HG03378 (cell line): ENCODE results near the gene C1QL1.

Source experiments
- ATAC-seq: cut with Tn5 transposase; IDR thresholded peaks from one replicate; pipeline ENCODE4 v1.9.1; 2021; ENCODE audit warnings: mild to moderate bottlenecking, moderate library complexity; ENCODE audit not compliant: unreplicated experiment

C1QL1 gene

DNA sequence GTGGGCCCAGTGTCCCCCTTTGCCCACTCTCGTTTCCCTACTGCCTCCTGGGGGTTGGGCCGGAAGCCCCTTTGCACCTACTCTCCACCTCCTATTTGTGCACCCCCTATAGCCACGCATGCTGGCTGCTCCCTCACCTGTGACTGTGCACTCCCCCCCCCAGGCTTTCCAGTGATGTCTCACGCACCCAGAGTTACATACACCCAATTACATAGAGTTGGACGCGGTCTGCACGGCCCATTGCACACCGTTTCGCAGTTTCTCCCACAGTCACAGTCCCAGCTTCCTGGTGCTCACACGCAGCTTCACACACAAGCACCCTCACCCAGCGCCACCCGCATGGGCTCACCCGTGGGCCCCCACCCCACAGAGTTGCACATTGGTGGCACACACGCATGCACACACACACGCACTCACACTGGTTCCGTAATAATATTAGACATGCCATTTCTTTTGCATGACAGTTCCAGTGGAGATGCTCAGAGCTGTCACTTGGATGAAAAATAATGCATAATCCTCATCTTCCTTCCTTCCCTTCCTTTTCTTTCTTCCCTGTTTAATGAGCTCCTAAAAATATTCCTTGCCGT is 21.5 kb upstream of the C1QL1 start:
- ATAC-seq, result no peak

DNA sequence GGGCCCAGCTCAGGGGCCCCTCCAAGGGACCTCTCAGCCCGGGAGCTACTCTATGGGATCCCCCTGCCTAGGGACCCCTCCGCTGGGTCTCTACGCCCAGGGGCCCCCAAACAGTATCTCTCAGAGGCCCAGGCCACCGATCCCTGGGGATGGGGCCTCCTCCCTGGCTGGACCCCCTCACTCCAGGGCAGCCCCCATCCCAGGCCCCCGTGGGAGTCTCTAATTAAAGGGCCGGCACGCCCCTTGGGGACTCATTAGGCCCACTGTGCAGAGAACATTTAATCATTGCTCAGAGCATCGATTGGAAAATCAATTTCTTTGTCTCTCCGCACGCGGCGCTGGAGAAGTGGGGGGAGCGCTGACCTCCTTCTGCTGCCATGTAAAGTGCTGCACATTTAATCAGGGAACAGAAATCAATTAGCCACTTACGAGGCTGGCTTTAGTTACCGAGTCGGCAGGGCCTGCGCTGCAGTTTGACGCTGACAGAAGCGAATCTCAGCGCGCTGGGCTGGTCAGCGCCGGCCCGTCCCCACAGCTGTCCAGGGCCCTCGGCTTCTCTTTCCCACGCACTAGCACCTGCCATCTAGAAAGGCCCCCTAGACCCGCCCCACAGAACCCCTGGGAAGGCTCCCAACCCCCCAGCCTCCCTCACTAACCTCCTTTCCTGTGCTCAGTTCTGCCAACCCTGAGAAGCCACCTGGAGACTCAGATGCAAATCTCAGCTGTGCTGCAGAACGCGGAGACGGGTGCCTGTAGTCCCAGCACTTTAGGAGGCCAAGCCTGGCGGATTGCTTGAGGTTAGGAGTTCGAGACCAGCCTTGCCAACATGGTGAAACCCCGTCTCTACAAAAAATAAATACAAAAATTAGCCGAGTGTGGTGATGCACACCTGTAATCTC is 20.2 kb upstream of the C1QL1 start:
- no peak for ATAC-seq

DNA sequence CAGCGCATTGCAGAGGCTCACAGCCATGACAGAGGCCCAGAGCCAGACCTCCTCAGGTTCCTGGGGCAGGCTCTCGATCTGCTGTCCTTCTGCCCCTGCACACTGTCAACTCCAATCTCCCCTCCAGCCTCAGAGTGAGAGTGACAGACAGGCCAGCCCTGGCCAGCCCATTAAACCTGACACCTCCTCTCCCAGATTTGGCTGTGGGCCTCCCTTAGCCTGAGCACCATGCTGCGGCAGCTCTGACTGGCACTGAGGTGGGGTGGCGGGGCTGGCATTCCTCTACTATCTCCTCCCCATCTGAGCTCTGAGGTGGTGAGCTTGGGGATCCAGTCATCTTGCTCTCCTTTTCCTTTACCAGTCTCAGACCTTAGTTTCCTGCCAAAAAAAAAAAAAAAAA is 15.5 kb upstream of the C1QL1 start:
- ATAC-seq, result no peak

DNA sequence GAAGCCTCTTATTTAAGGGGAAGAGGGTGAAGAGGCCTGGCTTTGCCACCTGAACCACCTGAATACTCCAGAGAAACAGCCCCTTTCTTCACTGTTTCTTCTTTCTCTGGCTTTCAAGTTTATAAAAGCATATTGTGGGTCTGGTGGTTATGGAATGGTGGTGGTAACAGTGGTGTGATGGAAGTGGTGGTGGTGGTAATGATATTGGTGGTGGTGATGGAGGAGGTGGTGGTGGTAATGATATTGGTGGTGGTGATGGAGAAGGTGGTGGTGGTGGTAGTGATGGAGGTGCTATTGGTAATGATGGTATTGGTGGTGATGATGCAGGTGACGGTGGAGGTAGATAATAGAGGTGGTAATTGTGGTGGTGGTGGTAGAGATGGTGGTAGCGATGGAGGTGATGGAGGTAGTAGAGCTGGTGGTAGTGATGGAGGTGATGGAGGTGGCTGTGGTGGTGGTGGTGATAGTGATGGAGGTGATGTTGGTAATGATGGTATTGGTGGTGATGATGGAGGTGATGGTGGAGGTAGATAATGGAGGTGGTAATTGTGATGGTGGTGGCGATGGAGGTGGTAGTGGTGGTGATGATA is 14.1 kb upstream of the C1QL1 start:
- no peak for ATAC-seq

DNA sequence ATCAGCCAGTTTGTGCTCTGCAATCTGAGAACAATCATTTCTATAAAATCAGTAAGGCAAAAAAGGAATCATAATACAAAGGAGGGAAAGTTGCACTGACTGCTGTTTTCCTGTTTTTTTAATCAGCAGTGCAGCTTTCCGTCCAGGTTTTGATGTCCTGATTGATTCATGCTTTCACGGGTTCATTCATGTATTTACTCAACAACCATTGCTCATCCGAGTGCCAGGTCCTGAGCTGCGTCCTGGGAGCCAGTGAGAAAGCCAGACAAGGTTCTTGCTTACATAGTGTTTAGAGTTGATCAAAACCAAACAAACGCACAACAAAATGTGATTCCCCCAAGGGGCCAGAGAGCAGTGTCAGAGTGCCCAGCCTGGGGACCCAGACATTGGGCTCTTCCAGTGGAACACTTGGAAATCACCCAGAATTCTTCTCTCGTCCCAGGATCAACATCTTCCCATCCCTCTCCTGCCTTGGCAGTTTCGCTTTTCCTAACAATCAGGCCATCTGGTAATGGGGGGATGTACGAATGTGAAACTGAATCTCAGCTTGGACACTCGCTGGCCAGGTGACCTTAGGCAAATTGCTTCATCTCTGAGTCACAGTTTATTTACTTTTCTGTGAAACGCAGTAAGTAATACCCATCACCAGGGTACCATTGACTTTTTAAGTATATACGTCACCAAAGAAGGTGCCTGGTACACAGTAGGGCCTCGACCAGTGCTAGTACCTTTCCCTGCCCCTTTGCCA is 13.3 kb upstream of the C1QL1 start:
- no peak for ATAC-seq

DNA sequence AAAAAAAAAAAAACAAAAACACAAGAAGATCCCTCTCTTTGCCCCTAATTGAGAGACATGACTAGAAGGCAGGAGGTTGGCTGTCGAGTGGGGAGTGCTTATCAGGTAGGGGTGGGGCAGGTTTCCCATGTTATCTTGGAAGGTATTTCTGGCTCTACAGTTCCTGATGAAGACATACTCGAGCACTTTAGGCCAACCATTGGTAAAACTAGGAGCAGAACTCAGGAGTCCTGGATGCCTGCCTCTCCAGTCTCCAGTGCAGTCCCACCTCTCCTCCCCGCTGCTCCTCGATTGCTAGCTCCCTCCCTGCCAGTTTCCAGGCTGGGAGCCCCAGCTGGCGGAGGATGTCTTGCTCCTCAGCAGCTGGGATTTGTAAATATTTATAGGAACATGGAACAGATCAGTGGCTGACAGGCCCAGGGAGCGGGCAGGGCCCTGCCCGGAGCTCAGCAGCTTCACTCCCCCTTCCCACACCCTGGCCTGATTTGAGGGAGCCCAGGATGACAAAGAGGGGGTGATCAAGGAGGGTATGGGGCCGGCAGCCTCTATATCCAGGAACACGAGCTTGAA is 11.4 kb upstream of the C1QL1 start:
- no peak for ATAC-seq

DNA sequence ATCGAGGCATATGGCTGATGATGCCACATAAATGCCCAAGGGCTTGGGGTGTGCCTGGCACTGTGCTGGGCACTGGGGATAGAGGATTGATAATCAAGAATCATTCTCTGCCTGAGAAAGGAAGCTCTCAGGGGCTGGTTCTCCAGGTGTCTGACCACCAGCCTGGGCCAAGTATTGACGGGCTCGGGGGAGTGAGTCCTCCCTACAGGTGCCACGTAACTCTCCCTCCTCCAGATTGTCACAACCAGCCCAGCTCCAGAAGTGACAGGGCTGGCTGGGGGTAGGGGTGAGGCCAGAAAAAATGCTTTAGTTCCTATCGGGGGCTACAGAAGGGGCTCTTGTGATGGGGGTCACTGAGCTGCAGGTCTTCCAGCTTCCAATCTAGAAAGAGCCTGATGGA is 10.7 kb upstream of the C1QL1 start:
- ATAC-seq, result no peak

DNA sequence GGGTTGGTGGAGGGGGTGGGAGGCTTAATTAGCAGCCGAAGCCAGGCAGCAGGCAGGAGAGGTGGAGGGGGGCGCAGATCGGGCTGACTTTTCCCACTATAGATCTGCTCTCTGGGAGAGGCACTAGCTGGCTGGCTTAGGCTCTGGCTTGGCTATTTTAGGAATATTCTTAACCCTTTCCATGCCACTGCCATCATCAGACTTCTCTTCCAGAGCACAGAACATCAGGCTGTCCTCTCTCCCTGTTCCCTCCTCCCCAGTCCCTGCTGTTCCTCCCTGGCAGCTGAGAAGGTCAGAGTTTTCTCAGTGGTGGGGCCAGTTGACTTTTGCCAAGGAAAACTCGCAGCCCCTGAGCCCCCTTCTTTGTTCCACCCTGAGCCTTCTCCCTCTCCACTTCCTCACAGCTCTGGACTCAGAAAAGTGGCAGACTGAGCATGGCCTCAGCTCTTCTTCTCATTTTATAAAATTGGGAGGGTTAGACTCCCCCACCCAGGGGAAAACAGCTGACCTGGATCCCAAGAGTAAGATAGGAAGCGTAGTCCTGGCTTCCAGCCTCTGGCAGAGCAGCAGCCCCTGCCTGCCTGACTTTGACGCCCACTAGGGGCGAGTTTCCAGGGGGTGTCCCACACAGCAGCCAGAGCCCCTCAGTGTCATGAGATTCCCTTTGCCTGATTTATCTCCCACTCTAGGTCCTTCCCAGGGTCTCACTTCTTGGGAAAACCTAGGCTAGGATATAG is 9.9 kb upstream of the C1QL1 start:
- no peak for ATAC-seq

DNA sequence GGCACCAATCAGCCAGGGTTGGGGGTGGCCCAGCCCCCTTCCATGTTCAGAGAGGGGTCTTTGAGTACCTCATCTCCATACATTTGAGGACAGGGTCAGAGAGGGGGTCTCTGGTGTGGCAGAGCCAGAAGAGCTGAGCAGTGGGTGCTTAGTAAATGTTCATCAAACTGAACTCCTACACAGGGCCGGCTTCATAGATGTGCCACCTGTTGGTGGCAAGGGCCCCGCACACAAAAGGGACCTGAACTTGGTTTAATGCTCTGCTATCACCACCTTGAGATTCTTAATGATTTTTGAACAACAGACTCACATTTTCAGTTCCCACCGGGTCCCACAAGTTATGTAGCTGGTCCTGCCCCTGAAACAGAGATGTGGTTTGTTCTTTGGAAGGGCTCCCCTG is 9.0 kb upstream of the C1QL1 start:
- ATAC-seq, result no peak

DNA sequence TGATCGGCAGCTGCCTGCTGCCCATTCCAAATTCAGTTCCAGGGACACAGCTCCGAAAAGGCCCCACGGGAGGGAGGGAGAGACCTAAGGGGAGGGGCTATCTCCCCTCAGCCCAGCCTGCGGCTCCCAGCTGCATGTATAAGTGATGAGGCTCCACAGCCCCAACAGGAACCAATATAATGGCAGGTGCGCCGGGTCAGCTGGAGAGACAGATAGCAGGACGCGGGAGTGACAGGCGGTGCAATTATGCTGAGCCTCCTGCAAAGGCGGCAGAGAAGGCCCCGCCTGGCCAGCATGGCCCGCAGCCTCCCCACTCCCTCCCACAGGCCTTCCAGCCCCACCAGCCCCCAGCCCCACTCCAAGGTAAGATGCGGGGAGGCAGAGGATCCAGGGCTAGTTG is 8.1 kb upstream of the C1QL1 start:
- ATAC-seq, result no peak

DNA sequence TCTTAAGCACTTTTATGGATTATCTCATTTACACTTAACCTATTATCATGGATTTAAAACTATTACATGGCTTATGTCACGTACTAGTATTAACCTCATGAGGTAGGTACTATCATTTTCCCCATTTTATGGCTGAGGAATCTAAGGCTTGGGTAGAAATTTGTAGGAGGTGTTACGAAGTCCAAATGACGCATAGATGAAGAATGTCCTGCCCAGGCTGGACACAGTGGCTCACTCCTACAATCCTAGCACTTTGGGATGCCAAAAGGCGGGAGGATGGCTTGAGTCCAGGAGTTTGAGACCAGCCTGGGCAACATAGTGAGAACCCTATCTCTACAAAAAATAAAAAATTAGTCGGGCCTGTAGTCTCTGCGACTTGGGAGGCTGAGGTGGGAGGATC is 4.8 kb upstream of the C1QL1 start:
- no peak for ATAC-seq

DNA sequence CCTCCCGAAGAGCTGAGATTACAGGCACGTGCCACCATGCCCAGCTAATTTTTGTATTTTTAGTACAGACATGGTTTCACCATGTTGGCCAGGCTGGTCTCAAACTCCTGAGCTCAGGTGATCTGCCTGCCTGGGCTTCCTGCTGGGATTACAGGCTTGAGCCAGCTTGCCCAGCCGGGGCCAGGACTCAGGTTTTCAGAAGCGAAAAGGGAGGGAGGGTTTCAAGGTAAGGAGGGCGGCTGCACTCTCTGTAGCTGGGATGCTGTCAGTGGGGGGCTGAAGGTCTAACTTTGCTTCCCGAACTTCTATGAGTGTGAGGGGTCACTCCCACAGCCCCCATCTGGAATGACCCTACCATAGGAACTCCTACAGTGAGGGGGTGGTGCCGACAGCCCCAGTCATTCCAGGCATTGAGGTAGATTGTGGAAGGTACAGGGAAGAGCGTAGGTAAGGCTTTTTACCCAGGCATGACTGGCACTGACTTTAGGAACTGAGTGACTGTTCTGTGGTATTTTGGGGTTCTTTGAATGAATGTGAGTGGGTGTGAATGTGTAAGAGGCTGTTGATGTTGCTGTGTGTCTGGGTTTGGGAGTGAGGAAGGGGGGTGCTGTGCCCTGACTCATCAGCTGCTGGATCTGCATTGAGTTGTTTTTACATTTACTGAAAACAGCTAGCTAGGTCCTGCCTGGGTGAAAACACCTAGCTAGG is 3.8 kb upstream of the C1QL1 start:
- no peak for ATAC-seq

DNA sequence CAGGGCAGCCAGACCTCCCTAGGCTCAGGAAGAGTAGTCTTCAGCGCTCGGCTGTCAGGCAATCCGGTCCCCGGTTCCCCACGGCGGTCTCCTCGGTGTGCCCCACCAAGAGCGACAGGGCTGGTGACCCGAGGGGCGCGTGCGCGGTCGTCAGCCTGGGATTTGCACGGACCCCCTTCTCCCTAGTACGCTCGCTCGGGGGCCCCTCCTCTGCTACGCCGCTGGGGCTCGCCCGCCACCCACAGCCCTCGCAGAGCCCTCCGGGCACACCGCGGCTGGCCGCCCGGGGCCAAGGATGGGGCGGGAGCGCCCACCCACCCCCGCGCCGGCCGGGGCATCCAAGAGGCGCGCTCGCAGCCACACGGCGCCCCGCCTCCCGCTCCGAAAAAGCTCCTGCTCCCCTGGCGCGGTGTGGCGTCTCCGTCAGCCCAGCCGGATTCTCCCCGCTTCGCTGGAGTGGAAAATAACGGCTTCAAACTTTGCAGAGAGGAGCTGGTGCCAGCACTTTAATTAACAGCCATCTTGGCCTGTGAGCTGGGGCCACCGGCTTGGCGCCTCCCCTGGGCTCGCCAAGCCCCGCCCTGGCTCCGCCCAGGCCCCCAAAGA is 2.1 kb upstream of the C1QL1 start:
- ATAC-seq, result no peak

DNA sequence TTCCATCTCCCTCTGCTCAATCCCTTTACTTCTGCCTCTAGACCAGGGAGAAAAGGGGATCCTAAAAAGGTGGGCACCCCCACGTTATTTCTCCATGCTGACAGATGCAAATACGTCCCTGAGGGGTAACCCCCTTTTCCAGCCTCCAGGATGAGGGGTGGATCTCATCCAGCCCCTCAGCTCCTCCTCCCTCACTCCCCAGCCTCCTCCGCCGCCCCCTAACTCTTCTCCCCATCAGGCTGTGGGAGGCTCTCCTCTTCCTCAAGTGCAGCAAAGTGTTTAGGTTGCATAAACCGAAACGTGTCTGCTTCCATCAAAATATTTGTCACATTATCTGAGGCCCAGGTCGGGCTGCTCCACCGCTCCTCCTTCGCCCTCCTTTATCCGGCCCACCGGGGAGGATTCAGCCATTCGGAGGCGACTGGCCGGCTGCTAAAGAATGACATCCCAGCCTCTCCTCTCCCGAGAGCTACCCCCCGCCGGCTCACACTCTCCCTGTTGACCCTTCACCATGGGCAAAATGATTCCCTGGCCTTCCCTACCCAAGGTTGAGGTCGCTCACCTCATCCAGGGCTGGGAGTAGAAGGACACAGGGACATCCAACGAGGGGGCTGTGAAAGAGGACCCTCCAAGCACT is 1.2 kb upstream of the C1QL1 start:
- no peak for ATAC-seq

DNA sequence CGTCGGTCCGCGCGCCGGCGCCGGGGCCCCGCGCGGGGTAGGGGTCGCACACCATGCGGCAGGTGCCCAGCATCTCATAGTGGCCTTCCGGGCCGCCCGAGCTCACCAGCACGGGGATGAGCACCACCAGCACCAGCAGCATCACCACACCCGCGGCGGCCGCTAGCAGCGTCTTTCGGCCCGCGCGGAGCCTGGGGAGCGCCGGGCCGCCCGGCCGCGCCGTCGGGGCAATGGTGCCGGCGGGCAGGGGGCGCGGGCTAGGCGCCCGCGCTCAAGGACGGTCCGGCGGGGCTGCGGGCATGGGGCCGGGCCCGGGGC is 237 bp downstream of the C1QL1 start:
- ATAC-seq, result no peak

DNA sequence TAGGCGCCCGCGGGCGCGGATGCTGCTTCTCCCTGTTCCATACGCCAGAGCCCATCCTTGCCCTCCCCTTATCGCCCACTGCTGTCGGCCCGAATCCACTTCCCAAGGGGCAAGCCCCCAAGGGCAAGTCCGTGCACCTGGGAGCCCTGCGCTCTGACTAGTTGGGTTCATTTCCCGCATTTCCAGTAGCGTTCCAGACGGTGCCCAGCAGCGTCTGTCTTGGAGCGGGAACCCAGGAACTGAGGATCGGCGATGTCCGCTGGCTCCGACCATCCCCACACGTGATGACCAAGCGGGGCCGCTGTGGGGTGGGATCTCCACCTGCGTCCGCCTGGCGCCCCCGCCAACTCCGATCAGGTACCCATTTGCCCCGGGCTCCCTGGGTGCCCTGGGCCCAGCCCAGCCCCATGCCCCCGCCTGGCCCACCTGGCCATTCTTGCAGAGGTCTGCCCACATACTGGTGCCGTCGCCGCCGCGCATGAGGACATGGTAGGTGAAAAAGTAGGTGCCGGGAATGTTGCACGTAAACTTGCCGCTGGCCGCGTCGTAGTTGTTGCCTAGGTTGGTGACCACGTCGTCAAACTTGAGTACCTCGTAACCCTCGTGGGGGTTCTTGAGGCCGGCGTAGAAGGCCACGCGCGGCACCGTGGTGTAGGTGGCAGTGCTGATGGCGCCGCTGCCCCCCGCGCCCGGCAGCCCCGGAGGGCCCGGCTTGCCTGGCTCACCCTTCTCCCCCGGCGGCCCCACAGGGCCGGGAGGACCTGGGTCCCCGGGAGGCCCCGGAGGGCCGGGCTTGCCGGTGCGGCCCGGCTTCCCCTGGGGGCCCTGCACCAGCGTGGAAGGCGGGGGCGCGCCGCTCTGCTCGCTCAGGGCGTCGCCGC is 837 bp downstream of the C1QL1 start:
- no peak for ATAC-seq

DNA sequence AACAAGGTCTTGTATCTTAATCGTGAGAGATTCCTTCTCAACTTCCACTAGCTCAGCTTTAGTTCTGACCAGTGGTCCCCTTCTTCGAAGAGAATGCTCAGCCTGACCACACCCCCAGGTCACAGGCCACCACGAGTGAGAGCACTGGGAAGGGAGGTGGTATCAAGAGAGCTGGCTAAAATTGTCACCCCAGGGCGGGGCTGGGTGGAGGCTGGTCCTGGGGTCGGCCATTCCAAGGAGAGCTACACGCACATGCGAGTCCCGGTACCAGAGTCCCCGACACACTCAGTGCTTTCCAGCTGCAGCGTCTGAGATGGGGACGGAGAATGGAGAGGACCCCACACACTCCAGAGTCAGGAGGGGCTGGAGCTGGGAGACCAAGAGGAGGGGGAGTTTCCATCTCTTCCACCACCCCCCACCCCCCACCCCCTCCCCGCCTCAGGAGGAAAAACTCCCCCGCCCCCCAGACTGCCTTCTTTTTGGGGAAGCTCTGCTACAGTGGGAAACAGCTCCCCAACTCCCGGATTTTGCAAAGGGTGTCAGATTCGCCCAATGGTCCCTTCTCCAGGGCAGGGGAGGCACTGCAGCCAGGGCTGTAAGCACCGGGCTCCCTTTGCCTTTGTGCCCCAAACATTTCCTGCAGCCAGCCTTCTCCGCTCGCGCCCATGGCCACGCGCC is 1.6 kb downstream of the C1QL1 start:
- no peak for ATAC-seq
